K562 (cell line): ENCODE data around the gene ATF4.

Experiments
- CBX5 ChIP-seq: IDR thresholded peaks from 2 replicates; pipeline ENCODE4 v1.6.1; 2014; ENCODE audit warnings: low read depth, borderline replicate concordance
- MTA3 ChIP-seq: fragments of 450-650 bp; formaldehyde crosslinking; IDR thresholded peaks from 2 replicates; pipeline ENCODE4 v1.6.1; 2017; ENCODE audit warnings: mild to moderate bottlenecking, borderline replicate concordance
- POLR3G ChIP-seq: IDR thresholded peaks from 2 replicates; pipeline ENCODE4 v1.6.1; 2011; ENCODE audit not compliant: insufficient read length, insufficient replicate concordance; ENCODE audit errors: extremely low read depth
- TF ChIP-seq, protein P1 (sequence below): IDR thresholded peaks from 2 replicates; pipeline ENCODE4 v1.6.1; 2012; ENCODE audit warnings: low read depth, low read length, improper control_type of control experiment, borderline replicate concordance

- TF ChIP-seq POLR3G = no peak
- TF ChIP-seq, protein P1, sequence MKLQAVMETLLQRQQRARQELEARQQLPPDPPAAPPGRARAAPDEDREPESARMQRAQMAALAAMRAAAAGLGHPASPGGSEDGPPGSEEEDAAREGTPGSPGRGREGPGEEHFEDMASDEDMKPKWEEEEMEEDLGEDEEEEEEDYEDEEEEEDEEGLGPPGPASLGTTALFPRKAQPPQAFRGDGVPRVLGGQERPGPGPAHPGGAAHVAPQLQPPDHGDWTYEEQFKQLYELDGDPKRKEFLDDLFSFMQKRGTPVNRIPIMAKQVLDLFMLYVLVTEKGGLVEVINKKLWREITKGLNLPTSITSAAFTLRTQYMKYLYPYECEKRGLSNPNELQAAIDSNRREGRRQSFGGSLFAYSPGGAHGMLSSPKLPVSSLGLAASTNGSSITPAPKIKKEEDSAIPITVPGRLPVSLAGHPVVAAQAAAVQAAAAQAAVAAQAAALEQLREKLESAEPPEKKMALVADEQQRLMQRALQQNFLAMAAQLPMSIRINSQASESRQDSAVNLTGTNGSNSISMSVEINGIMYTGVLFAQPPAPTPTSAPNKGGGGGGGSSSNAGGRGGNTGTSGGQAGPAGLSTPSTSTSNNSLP = no peak
- TF ChIP-seq CBX5 = no peak
- no peak for TF ChIP-seq MTA3
These were observed 39.3 kb upstream of the ATF4 start for GRCh38 chr22:39481054-39481453.
